Measurements from ENCODE around the gene UNC5C. TPM values are rescaled to one million over a fixed set of nuclear protein-coding genes. Genes with fewer than 3 reads are reported as not detected.

The UNC5C gene
- total RNA-seq, 2 donors from 2014 or later, result 5.3 to 10.0 TPM

GRCh38 chr4:95535180-95535579 is 13.6 kb downstream of the UNC5C start:
- H3K36me3 ChIP-seq, result no peaks in the 10 kb centered on the region
- H3K9me3 ChIP-seq, result no peaks in the 10 kb centered on the region
- H3K4me3 ChIP-seq, result peak overlapping the region; percentile 35
- peaks cover 0 to 9% of the 10 kb centered on the region in 2 donors for H3K4me1 ChIP-seq (ENCODE audit: control insufficient read depth in 1 of 2, low read depth in 2 of 2)
- no peak for TF ChIP-seq CTCF (IDR thresholded peaks at IDR 0.05)
- no peak for DNase-seq (ENCODE audit: low spot score)
- ATAC-seq (ENCODE audit: insufficient number of reproducible peaks, low FRiP score, low read depth), result no peak
- peak overlapping the region in 1 of 2 donors; percentile 44 for H3K27ac ChIP-seq
- no peaks in the 10 kb centered on the region for H3K27me3 ChIP-seq (replicated peaks; ENCODE audit: insufficient read depth)

GRCh38 chr4:95534032-95534431 is 14.7 kb downstream of the UNC5C start:
- Histone ChIP-seq H3K27ac (peak overlapping the region; percentile 30 to 34), H3K27me3 (replicated peaks; ENCODE audit: insufficient read depth) (no peaks in the 10 kb centered on the region), H3K4me3 (peak overlapping the region; percentile 35), H3K36me3 (no peaks in the 10 kb centered on the region), H3K9me3 (no peaks in the 10 kb centered on the region), H3K4me1 (ENCODE audit: control insufficient read depth in 1 of 2, low read depth in 2 of 2) (peaks cover 2 to 16% of the 10 kb centered on the region in 2 donors)
- no peak for TF ChIP-seq CTCF (IDR thresholded peaks at IDR 0.05)
- DNase-seq (ENCODE audit: low spot score), result no peak
- ATAC-seq (ENCODE audit: insufficient number of reproducible peaks, low FRiP score, low read depth), result no peak

- Histone ChIP-seq H3K36me3 (no peaks in the 10 kb centered on the region), H3K27ac (peak overlapping the region; percentile 30 to 35), H3K4me3 (peak overlapping the region; percentile 35), H3K27me3 (replicated peaks; ENCODE audit: insufficient read depth) (no peaks in the 10 kb centered on the region), H3K4me1 (ENCODE audit: control insufficient read depth in 1 of 2, low read depth in 2 of 2) (peaks cover 2 to 16% of the 10 kb centered on the region in 2 donors), H3K9me3 (no peaks in the 10 kb centered on the region)
- no peak for DNase-seq (ENCODE audit: low spot score)
- ATAC-seq (ENCODE audit: insufficient number of reproducible peaks, low FRiP score, low read depth), result no peak
- no peak for TF ChIP-seq CTCF (IDR thresholded peaks at IDR 0.05)
These were observed 15.5 kb downstream of the UNC5C start for GRCh38 chr4:95533254-95533653.

GRCh38 chr4:95532305-95532704 is 16.5 kb downstream of the UNC5C start:
- peaks cover 2 to 18% of the 10 kb centered on the region in 2 donors for H3K4me1 ChIP-seq (ENCODE audit: control insufficient read depth in 1 of 2, low read depth in 2 of 2)
- H3K27me3 ChIP-seq (replicated peaks; ENCODE audit: insufficient read depth), result no peaks in the 10 kb centered on the region
- H3K36me3 ChIP-seq, result no peaks in the 10 kb centered on the region
- TF ChIP-seq CTCF (IDR thresholded peaks at IDR 0.05), result no peak
- no peak overlapping the region for H3K4me3 ChIP-seq
- H3K27ac ChIP-seq, result no peak overlapping the region
- DNase-seq (ENCODE audit: low spot score) (no peak), ATAC-seq (ENCODE audit: insufficient number of reproducible peaks, low FRiP score, low read depth) (no peak)
- no peaks in the 10 kb centered on the region for H3K9me3 ChIP-seq

GRCh38 chr4:95531141-95531540 is 17.6 kb downstream of the UNC5C start:
- peaks cover 2 to 18% of the 10 kb centered on the region in 2 donors for H3K4me1 ChIP-seq (ENCODE audit: control insufficient read depth in 1 of 2, low read depth in 2 of 2)
- no peaks in the 10 kb centered on the region for H3K36me3 ChIP-seq
- no peak overlapping the region for H3K27ac ChIP-seq
- DNase-seq (ENCODE audit: low spot score) (no peak), ATAC-seq (ENCODE audit: insufficient number of reproducible peaks, low FRiP score, low read depth) (no peak)
- H3K27me3 ChIP-seq (replicated peaks; ENCODE audit: insufficient read depth), result no peaks in the 10 kb centered on the region
- no peak for TF ChIP-seq CTCF (IDR thresholded peaks at IDR 0.05)
- H3K9me3 ChIP-seq, result no peaks in the 10 kb centered on the region
- H3K4me3 ChIP-seq, result no peak overlapping the region

Measured in thoracic aorta (tissue), 2 donors.